Left lung (tissue), 10 donors: ENCODE data around the gene FUOM. TPM values are rescaled to one million over a fixed set of nuclear protein-coding genes. Genes with fewer than 3 reads are reported as not detected.
A peak's percentile ranks its signal among the peaks of the same experiment; 100 is the strongest.

Source experiments
- ATAC-seq: fragments of 200-7000 bp; cut with Tn5 transposase; one replicate; pipeline ENCODE4 v1.9.1; 2020; ENCODE audit warnings: moderate library complexity
- DNase-seq, 4 donors: peaks; one replicate each; pipeline ENCODE4 v3.0.0-alpha.2; 2013 to 2020
- H3K27ac ChIP-seq, 2 donors: fragments of 200-600 bp; sonication (generic) in 1 of 2; one replicate each; pipeline versions ENCODE4 v1.5.0 to v1.8.0; 2020 to 2021
- H3K27me3 ChIP-seq, 2 donors: fragments of 200-600 bp; sonication (generic) in 1 of 2; one replicate each; pipeline versions ENCODE4 v1.5.0 to v1.8.0; 2020 to 2021
- H3K36me3 ChIP-seq, 2 donors: fragments of 200-600 bp; sonication (generic) in 1 of 2; one replicate each; pipeline versions ENCODE4 v1.5.0 to v1.8.0; 2020 to 2021
- H3K4me1 ChIP-seq, 2 donors: fragments of 200-600 bp; one replicate each; pipeline ENCODE4 v1.8.0; 2021
- H3K4me3 ChIP-seq, 2 donors: fragments of 200-600 bp; sonication (generic) in 1 of 2; one replicate each; pipeline versions ENCODE4 v1.5.0 to v1.8.0; 2020 to 2021; ENCODE audit warnings: mild to moderate bottlenecking in 1 of 2
- H3K9me3 ChIP-seq, 2 donors: fragments of 200-600 bp; sonication (generic) in 1 of 2; one replicate each; pipeline versions ENCODE4 v1.5.0 to v1.8.0; 2020 to 2021
- intact Hi-C, 2 donors: fragments of 100-400 bp; cut with DNase I; formaldehyde crosslinking; loops; one replicate each; pipeline versions ENCODE4 v1.11.2 to v1.14.2; 2022
- polyA plus RNA-seq, 6 donors: library from polyadenylated mRNA; unstranded; fragments of 120-200 nt; gene quantifications; one replicate each; pipeline ENCODE4 v1.2.1, GENCODE V29; 2013; ENCODE audit not compliant: insufficient read length in 6 of 6
- total RNA-seq, 2 donors: library from RNA; stranded (reverse); fragmentation: NEBNext Ultra II Directional; extraction: Animal tissue kit (Norgen Biotek cat#: 25700); gene quantifications; one replicate each; pipeline ENCODE4 v1.2.1, GENCODE V29; 2021
- TF ChIP-seq, protein P1 (sequence below), 2 donors: fragments of 200-600 bp; sonication (generic) in 1 of 2; IDR thresholded peaks; one replicate each; pipeline versions ENCODE4 v1.5.0 to v1.8.0; 2021; ENCODE audit warnings: antibody characterized with exemption in 2 of 2
- donor health status: DM: no; HTN: yes; CAD: no.
- donor health status: DM: no; HTN: no; CAD: no.

FUOM gene
- total and polyA plus RNA-seq, 8 donors: 6.2 to 24.1 (median 9.4) TPM

DNA sequence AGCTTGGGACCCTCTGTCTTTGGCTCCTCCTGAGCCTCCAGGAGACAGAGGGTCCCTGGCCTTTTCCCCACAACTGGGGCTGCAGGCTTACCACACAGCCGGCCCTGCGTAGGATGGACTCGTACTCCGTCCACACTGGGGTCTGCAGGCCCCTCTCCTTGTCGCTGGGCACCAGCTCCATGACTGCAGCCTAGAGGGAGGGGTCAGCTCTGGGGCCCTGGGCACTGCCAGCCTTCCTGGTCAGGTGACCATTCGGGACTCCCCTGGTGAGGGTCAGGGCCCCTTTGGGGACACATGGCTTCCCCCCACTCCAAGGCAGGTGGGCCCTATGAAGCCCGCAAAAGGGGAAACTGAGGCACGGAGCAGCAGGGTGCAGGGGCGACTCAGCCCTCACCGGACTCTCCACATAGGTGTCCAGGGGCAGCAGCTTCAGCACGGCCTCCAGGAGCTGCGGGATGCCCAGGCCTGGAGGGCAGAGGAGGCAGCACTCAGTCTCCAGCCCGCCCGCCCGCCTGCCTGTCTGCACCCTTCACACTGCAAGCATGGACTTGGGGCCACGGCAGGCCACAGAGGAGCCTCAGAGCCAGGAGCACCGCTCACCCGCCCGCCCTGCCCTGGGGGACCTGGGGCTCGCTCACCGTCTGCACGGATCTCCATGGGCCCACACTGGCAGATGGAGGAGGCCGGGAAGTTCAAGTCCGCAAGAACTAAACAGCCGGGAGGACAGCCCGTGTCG, 1.1 kb downstream of the FUOM start:
- TF ChIP-seq, protein P1, sequence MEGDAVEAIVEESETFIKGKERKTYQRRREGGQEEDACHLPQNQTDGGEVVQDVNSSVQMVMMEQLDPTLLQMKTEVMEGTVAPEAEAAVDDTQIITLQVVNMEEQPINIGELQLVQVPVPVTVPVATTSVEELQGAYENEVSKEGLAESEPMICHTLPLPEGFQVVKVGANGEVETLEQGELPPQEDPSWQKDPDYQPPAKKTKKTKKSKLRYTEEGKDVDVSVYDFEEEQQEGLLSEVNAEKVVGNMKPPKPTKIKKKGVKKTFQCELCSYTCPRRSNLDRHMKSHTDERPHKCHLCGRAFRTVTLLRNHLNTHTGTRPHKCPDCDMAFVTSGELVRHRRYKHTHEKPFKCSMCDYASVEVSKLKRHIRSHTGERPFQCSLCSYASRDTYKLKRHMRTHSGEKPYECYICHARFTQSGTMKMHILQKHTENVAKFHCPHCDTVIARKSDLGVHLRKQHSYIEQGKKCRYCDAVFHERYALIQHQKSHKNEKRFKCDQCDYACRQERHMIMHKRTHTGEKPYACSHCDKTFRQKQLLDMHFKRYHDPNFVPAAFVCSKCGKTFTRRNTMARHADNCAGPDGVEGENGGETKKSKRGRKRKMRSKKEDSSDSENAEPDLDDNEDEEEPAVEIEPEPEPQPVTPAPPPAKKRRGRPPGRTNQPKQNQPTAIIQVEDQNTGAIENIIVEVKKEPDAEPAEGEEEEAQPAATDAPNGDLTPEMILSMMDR (IDR thresholded peaks at IDR 0.05): no peak
- Histone ChIP-seq H3K4me1 (peaks cover 6 to 15% of the 10 kb centered on the region in 2 donors), H3K9me3 (no peaks in the 10 kb centered on the region), H3K27ac (peak overlapping the region in 1 of 2 donors; percentile 78), H3K4me3 (peak overlapping the region; percentile 40 to 55), H3K27me3 (peaks cover 0 to 19% of the 10 kb centered on the region in 2 donors), H3K36me3 (peaks cover 0 to 11% of the 10 kb centered on the region in 2 donors)
- intact Hi-C loops: no loop called here
- ATAC-seq: no peak
- DNase-seq: no peak

DNA sequence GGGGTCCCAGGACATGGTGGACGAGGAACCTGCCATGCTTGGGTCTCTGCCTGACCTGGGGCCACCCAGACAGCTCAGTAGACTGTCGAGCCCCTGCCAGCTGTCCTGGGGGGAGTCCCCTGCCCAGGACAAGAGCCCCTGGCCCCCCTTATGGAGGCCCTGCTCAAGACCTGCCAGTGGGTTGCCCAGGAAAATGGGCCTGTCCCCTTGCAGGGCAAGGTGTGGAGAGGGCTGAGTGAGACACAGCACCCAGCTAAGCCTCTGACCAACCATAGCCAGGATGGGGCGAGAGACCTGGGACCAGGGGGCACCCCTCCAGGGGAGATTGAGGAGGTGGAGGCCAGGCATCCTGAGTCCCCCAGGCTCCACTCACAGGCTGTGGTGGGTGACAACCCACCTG, 1.8 kb downstream of the FUOM start:
- Histone ChIP-seq H3K27ac (no peak overlapping the region), H3K27me3 (peaks cover 0 to 26% of the 10 kb centered on the region in 2 donors), H3K9me3 (no peaks in the 10 kb centered on the region), H3K4me1 (peaks cover 6 to 15% of the 10 kb centered on the region in 2 donors), H3K36me3 (peaks cover 0 to 10% of the 10 kb centered on the region in 2 donors), H3K4me3 (no peak overlapping the region)
- ATAC-seq (no peak), DNase-seq (no peak)
- intact Hi-C loops: no loop called here
- TF ChIP-seq, protein P1 (IDR thresholded peaks at IDR 0.05): no peak

DNA sequence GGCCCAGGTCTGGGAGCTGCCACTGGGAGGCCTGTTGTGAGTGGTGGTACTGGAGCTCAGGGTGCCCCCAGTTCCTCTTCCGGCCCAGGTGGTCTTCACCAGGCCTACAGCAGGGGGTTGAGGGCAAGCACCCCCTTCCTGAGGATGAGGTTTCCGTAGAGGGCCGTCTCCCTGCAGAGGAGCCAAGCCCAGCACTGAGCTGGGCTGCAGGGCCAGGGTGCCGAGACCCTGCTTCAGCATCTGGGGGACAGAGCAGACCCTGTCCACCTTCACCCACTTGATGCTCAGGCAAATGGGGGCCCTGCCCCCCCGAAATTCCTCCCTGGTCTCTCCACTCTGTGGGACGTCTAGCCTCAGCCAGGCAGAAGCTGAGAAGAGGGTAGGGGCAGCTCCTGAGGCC, 2.6 kb downstream of the FUOM start:
- TF ChIP-seq, protein P1 (IDR thresholded peaks at IDR 0.05): no peak
- intact Hi-C loops: no loop called here
- Histone ChIP-seq H3K27ac (no peak overlapping the region), H3K27me3 (peaks cover 0 to 33% of the 10 kb centered on the region in 2 donors), H3K4me1 (peaks cover 6 to 15% of the 10 kb centered on the region in 2 donors), H3K4me3 (no peak overlapping the region), H3K36me3 (peaks cover 0 to 10% of the 10 kb centered on the region in 2 donors), H3K9me3 (no peaks in the 10 kb centered on the region)
- DNase-seq (peak in 1 of 4 donors; percentile 54), ATAC-seq (no peak)

DNA sequence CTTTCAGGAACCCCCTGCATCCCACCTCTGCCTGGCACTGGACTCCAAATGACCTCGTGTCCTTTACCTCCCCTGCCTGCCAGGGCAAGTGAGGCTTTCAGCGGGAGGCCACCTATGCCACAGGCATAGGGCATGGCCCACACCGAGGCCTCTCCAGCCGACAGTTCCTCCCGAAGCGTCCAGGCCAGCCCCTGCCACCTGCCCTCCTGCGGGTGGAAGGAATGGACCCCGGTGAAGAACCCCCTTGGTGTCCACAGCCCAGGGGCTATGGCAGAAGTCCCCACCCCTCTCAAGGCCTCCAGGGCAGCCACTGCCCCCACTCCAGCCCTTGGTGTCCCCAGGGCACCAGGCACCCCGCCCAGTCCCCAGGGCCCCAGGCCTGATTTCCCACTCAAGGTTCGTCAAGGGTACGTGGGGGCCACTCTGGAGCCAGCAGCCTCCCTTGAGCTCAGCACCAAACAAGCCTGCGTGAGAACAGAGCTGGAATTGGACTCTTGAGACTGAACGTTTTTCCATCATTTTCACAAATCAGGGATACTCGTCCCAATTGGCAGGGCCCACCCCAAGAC, 3.1 kb downstream of the FUOM start:
- ATAC-seq: no peak
- Histone ChIP-seq H3K9me3 (no peaks in the 10 kb centered on the region), H3K4me3 (no peak overlapping the region), H3K4me1 (peaks cover 6 to 15% of the 10 kb centered on the region in 2 donors), H3K36me3 (peaks cover 0 to 10% of the 10 kb centered on the region in 2 donors), H3K27me3 (peaks cover 0 to 38% of the 10 kb centered on the region in 2 donors), H3K27ac (no peak overlapping the region)
- intact Hi-C loops: no loop called here
- TF ChIP-seq, protein P1 (IDR thresholded peaks at IDR 0.05): no peak
- DNase-seq: peak in 1 of 4 donors; percentile 58

DNA sequence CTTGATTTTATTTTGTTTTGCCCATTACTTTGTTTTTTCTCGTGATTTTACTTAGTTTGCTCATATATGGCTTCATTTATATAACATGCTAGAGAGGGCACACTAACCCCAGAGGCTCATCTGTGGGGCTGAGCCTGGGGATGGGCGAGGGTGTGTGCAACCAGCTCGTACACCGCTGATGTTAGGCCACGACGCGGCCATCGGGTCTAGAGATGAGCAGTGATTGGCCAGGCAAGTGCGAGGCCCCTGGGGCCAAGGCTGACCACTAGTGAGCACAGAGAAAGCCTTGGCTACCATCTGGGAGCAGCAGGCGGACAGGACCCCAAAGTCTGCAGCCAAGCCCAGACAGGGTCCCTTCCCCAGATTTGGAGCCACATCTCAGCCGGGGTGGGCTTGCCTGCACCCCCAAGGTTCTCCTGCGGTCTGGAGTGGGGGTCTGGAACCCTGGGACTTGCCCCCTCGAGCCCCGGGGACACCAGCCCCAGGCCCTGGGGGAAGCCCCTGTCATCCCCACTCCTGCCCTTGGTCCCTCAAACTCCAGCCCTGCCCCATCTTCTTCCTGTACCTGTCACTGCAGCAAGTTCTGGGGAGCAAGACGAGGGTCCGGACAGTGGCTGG, 3.7 kb downstream of the FUOM start:
- intact Hi-C loops: no loop called here
- Histone ChIP-seq H3K4me3 (no peak overlapping the region), H3K27ac (no peak overlapping the region), H3K9me3 (no peaks in the 10 kb centered on the region), H3K27me3 (peaks cover 0 to 45% of the 10 kb centered on the region in 2 donors), H3K36me3 (peaks cover 0 to 10% of the 10 kb centered on the region in 2 donors), H3K4me1 (peaks cover 6 to 15% of the 10 kb centered on the region in 2 donors)
- TF ChIP-seq, protein P1 (IDR thresholded peaks at IDR 0.05): no peak
- ATAC-seq (no peak), DNase-seq (peak in 1 of 4 donors; percentile 59)
